GM18873 (cell line): Measurements from ENCODE around the gene ELP1.
"Not testable (repeated sequence)": the region's sequence is repeated elsewhere in the genome, so short reads cannot be mapped to it uniquely, and the experiment has no call there.

Experiments
- ATAC-seq: cut with Tn5 transposase; IDR thresholded peaks from one replicate; pipeline ENCODE4 v1.9.1; 2021; ENCODE audit warnings: mild to moderate bottlenecking, moderate library complexity, moderate number of reproducible peaks; ENCODE audit not compliant: unreplicated experiment, low FRiP score

Gene ELP1

DNA sequence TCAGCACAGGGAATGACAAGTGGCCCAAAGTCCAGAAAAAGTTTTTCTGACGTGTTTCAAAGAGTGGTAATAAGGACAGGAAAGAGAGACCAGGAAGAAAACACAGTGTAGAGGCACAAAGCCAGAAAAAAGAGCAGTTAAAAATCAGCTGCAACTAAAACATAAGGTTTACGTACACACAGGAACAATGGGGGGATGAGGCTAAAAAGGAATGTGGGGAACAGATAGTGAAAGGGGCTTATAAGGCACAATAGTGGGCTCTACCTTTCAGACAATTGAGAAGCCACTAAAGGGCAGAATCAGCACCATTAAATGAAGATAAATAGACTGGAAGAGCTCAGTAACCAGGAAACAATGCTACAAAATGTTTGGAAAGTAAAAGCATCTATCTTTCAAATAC lies 5.5 kb downstream of the ELP1 start:
- no peak for ATAC-seq

DNA sequence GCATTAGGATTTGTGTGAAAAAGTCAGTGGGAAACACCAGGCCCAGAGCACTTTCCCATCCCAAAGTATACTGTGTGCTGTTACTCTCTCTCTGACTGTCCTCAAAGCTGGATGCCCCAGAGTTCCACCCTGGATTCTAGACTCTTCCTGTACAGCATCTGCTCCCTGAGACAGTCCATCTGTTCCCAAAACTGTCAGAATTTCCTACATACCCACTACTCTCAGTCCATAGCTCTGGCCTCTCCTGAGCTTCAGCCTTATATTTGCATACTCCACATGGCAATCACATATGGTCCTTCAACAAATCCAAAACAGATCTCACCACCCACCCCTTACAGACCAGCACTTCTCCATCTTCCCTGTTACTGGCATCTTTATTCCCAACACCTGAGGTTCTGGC lies 9.5 kb downstream of the ELP1 start:
- ATAC-seq = no peak

DNA sequence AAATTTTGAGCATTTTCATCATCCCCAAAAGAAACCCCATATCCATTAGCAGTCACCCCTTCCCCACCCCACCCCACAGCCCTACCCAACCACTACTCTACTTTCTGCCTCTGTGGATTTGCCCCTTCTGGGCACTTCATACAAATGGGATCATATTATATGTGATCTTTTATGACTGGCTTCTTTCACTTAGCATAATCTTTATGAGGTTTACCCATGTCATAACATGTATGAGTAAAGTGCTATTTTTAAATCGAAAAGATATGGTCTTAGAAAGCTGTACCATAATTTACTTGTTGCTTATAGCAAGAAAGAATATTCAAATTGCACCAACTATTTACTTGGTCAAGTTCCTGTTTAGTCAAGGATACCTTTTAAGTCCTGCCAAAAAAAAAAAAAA lies 12.7 kb downstream of the ELP1 start:
- ATAC-seq = no peak

DNA sequence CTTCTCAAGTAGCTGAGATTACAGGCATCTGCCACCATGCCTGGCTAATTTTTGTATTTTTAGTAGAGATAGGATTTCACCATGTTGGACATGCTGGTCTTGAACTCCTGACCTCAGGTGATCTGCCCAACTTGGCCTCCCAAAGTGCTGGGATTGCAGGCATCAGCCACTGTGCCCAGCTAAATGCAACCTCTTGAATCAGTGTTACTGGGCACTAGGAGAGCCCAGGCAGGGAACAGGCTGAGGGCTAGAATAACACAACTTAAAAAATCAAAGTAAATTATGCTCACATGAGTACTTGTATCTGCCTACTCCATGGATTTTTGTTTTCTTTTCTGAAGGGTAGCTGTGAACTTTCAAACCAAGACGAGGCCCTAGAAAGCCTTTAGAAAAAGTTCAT lies 13.5 kb downstream of the ELP1 start:
- not testable (repeated sequence) for ATAC-seq

DNA sequence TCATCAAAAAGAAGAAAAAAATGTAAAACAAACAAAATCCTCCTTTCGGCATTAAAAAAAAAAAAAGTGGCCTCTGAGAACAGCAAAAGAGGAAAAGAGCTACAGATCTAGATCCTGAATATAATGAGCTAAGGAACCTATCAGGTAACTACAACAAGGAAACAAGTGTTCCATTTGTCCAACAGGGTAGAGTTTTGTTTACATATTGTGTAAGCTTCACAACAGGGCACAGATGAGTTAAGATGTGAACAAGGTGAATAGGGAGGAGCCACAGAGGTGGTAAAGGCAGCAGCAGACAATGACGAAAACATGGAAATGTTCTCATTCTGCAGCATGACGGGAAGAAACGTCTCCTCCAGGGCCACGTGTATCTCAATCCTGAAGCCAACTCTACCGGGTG lies 14.4 kb downstream of the ELP1 start:
- no peak for ATAC-seq

DNA sequence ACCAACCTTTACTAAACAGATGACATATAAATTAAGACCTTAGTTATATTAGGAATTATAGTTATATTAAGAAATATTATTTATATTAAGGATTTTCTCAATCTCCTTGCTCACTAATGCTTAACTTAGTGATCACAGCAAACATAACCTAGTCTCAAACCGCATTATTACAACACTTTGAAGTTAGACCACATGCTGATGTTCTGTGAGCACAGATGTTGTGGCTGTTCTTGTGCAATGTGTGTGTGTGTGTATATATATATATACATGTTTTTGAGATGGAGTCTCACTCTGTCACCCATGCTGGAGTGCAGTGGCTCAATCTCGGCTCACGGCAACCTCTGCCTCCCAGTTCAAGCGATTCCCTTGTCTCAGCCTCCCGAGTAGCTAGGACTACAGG lies 20.5 kb downstream of the ELP1 start:
- ATAC-seq = no peak

DNA sequence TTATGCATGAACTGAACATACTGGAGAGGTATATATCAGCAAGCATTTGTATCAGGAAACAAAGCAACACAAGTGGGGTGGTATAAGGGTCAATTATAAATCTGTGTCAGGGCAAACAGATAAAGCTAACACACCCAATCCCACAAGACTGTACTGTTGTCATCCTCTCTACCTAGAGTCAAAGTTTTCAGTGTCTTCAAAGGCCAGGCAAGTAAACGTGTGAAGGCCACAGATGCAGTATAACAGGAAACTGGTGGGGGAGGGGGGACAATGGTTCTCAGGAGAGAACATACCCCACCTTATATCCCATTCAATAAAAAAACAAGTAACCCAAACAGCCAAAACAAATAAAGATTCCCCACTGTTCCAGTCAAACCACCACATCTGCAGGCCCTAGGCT lies 22.1 kb downstream of the ELP1 start:
- no peak for ATAC-seq

DNA sequence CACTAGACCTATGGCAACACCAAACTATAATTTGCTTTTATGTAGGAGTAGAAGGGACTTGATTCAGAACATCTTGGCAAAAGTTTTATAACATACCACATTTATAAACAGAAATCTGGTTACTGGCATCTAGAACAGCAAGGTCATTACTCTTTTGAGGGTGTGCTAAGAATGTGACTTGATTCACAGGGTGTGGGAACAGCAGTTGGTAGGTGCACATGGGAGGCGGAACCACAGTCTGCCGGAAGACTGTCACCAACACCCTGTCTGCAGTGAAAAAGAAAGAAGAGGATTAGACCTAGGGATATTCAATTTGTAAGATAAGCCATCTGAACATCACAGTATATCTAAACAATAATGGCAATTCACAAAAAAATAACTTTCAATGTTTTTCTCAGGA lies 23.0 kb downstream of the ELP1 start:
- no peak for ATAC-seq

DNA sequence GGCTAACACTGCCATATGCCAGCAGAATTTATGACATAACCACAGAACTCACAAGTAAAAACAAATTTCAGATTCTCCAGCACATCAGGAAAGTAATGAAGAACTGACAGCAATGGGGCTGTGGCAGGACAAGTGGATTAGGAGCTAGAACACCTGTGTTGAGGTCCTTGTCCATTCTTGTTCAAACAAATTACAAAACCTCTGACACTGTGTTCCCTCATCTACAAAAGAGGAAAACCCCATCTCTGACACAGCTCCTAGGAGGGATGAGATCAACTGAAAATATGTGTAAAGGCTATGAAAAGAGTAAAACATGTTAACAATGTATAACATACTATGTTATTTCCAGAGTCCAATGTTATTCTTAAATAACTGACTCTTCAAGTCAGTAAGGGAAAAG lies 23.5 kb downstream of the ELP1 start:
- ATAC-seq = no peak

DNA sequence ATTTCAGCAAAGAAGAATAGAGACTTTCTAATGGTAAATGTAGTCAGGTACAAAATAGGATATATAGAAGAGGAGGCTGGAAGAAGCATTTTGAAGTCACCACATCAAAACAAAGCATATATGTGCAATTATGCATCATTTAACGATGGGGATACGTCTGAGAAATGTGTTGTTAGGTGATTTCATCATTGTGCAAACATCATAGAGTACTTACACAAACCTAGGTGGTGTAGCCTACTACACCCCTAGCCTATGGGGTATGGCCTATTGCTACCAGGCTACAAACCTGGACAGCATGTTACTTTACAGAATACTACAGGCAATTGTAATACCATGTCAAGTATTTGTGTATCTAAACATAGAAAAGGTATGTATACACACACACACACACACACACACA lies 28.4 kb downstream of the ELP1 start:
- ATAC-seq = no peak

DNA sequence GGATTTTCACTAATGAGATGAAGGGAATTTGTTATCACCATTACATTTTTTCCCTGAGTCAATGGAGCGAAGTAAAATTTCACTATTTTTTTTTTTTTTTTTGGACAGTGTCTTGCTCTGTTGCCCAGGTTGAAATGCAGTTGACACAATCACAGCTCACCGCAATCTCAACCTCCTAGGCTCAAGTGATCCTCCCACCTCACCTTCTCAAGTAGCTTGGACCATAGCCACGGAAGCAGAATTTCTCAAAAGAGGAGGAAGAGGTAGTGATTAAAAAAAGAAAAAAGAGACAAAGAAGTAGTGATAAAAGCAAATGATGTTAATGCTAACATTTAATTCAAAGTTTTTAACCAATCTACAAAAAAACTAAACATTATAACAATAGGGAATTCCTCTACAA lies 29.8 kb downstream of the ELP1 start:
- no peak for ATAC-seq

DNA sequence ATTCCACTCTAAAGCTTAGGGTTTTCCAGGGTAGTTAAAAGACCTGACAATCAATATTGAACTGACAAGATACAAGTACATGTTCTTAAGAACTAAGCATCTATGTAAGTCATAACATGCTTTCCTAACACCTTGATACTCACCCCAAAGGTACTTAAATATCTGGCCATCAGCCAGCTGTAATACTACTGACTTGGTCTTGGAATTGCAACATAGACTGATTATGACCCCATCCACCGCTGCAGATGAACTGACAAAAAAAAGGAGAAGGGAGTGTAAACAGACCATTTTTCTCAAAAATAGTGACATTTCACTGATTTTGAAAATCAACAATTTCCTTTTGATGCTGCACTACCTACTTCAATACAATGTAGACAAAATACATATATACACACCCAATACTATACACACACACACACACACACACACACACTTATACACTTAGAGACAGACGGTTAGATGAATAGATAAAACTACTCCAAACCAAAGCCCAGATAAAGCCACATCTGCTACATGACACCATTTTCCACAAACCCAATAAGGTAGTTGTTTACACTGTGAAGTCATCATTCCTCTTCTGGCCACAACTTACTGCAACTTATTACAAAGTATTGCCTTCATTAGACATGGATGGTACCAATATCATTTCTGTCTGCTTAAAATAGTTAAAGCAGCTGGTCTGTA lies 30.4 kb downstream of the ELP1 start:
- no peak for ATAC-seq

DNA sequence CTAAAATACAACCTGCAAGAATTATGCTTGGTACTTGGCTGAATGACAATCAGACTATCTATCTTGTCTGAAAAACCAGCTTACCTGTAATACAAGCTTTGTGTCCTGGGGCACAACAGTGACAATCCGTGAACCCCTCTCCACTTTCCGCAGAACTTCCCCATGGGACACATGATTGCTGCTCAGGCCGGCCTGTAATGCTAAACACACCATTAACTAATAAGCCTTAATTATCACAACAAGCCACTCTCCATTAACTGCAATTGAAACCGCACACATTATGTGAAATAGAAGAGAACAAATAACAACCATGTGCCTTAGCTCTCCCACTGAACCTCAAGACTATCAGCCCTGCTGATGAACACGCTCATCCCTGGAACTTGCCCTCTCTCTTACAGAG lies 33.7 kb downstream of the ELP1 start:
- ATAC-seq = no peak

DNA sequence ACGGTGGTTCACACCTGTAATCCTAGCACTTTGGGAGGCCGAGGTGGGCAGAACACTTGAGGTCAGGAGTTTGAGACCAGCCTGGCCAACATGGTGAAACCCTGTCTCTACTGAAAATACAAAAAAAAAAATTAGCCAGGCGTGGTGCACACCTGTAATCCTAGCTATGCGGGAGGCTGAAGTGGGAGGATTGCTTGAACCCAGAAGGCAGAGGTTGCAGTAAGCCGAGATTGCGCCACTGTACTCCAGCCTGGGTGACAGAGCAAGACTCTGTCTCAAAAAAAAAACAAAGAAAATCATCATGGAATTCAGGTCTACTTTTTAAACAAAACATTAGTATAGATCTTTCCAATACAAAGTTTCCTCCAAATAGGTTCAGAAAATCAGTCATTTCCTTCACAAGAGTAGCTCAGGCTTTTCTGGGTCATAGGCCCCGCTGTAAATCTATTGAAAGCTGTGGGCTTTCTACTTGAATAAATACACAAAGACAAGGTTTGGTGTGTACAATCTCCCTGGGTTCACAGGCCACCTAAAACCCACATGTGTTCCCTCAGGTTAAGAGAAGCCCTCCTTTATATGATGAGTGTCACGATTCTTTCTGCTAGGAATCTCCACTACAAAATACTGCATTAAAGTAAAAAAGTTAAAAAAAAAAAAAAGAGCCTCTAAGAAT lies 34.8 kb downstream of the ELP1 start:
- ATAC-seq = not testable (repeated sequence)

DNA sequence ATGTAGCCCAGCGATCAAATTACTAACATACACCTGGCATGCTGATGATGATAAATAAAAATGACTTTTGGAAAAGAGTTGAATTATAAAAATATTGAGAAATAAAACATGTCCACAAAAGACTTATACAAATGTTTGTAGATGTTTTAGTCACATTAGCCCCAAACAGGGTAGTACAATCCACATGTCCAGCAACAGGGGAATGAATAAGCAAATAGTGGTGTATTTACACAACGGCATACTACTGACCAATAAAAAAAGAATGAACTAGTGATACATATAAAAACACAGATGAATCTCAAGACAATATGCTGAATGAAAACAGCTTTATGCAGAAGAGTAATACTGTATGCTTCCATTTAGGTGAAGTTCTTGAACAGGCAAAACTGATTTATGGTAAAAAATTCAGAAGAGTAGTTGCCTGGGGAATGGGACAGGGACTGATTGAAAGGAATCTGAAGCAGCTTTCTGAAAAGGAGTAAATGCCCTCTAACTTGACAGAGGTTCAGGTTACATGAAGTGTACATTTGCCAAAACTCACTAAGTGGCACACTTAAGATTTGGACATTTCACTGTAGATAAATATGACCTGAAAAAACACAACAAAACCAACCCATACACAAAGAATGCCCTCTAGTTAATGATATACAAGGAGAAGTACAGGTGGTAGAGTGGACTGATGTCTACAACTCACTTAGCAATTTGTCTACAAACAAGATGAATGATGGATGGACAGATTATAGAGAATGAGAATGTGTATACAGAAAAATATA lies 36.4 kb downstream of the ELP1 start:
- ATAC-seq = no peak

DNA sequence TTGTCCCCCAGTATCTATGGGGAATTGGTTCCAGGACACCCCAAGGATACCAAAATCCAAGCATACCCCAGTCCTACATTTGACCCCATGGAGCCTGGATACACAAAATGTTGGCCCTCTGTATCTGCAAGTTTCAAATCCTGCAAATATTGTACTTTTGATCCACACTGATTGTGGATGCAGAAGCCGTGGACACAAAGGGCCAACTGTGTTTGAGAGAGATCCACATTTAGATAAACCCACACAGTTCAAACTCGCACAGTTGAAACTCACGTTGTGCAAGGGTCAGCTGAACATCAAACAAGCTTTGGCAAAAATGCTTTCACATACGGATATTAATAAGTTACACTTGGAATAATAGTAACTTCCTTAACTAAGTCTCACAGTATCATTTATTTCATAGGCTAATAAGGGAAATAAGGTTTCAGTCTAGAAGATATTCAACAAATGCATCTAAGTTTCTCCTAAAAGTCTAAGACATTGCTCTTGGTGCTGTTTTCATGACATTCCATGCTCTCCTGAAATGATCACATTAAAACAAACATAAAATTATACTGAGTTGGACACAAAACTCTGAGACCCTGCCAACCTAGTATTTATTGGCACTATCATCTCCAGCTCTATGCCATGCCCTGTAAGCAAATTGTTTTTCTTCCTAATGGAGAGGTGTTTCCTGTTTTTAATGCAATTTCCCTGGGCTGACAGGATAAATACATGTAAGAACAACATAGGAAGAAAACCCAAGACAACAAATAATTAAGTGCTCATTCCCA lies 39.5 kb downstream of the ELP1 start:
- ATAC-seq = no peak

DNA sequence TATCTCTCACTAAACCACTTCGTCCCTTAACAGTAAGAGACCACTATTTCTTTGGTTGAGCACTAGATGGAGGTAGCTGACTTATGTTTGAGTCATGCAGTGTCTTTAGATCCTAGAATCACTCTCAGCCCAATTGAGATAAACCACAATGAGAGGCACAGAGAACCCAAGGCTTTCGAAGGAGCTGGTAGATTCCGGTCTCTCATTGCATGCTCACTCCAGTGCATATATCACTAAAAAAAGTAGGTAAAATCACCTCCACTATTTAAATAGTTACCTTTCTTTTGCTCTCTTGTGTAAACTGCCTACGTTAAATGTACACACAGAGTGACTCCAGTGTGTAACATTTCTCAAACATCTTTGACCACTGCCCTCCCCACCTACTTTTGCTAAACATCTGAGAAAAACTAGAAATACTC lies 44.3 kb downstream of the ELP1 start:
- no peak for ATAC-seq

DNA sequence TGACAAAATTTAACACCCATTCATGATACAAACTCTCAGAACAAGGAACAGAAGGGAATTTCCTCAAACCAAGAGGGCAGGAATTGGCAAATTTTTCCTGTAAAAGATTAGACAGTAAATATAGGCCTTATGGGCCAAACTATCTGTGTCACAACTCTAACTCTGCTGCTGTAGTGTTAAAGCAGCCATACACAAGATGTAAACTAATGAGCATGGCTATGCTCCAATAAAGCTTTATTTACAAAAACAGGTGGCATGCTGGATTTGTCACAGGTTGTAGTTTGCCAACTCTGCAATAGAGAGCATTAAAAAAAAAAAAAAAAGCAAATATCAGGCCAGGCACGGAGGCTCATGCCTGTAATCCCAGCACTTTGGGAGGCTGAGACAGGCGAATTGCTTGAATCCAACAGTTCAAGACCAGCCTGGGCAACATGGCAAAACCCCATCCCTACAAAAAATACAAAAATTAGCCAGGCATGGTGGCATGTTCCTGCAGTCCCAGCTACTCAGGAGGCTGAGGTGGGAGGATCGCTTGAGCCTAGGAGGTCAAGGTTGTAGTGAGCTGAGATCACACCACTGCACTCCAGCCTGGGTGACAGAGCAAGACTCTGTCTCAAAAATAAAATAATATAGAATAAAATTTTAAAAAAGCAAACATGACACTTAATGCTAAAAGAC lies 47.2 kb downstream of the ELP1 start:
- not testable (repeated sequence) for ATAC-seq

DNA sequence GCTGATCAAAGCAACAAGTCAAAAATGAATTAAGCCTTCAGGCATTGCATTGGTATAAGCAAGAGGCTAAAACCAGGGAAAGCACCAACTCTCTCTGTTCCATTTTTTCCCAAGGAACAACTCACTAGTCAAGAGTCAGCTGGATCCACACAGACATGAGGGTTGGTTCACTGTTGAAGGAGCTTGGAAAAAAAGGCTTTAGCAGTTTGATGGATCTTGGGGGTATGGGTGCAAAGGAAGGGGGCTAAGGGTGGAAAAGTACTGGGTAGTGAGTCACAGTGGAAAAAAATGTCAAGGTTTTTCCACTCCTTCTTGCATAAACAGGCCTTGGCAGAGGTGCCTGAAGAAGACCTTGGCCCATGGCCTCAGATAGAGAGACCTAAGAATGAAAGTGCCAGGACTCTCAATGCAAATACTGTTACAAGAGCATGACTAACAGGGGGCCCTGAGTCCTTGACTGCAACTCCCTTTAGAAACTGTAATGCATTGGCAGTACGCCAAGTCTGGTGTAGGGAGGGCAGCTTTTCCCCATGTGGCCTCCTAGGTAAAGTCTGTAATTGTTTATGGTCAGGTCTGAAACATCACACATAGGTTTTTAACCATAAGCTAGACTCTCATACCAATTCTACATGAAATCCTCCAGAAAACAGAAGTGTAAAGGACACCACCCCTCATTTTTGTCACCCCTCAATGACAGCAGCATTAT lies 48.1 kb downstream of the ELP1 start:
- peak; percentile 77 for ATAC-seq

DNA sequence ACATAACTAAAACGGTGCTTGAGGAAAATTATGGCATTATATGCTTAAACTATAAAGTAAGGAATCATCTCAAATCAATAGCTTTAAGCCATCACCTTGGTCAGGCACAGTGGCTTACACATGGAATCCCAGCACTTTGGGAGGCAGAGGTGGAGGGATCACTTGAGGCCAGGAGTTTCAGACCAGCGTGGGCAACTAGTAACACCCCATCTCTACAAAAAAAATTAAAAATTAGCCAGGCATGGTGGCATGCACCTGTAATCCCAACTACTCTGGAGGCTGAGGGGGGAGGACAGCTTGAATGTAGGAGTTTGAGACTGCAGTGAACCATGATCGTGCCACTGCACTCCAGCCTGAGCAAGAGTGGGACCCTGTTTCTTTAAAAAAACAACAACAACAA lies 49.2 kb downstream of the ELP1 start:
- no peak for ATAC-seq
